BLaER1 treated with 17β-estradiol and CSF1 and Interleukin-3, amounts not matched to agents 10 nM and 100 nM (cell line): ENCODE data around the gene BEND3.

Experiments
- H3K27ac ChIP-seq, 11 experiments: shearing (Covaris generic); formaldehyde crosslinking; 2 replicates each; pipeline ENCODE4 v1.8.1; 2022
- H3K27me3 ChIP-seq, 11 experiments: shearing (Covaris generic); formaldehyde crosslinking; 2 replicates each; pipeline ENCODE4 v1.8.1; 2022
- H3K36me3 ChIP-seq, 11 experiments: shearing (Covaris generic); formaldehyde crosslinking; 2 replicates each; pipeline ENCODE4 v1.8.1; 2022
- H3K4me1 ChIP-seq, 10 experiments: shearing (Covaris generic); formaldehyde crosslinking; 2 replicates each; pipeline ENCODE4 v1.8.1; 2022
- H3K4me2 ChIP-seq, 11 experiments: shearing (Covaris generic); formaldehyde crosslinking; 2 replicates each; pipeline ENCODE4 v1.8.1; 2022
- H3K4me3 ChIP-seq, 10 experiments: shearing (Covaris generic); formaldehyde crosslinking; 2 replicates each; pipeline ENCODE4 v1.8.1; 2022
- H3K9ac ChIP-seq, 11 experiments: shearing (Covaris generic); formaldehyde crosslinking; 2 replicates each; pipeline ENCODE4 v1.8.1; 2022
- H3K9me3 ChIP-seq, 11 experiments: shearing (Covaris generic); formaldehyde crosslinking; replicated peaks in 1 of 11; 2 replicates each; pipeline ENCODE4 v1.8.1; 2022
- H4K20me1 ChIP-seq, 11 experiments: shearing (Covaris generic); formaldehyde crosslinking; 2 replicates each; pipeline ENCODE4 v1.8.1; 2022
- Cebpa-rat ChIP-seq, 11 experiments: shearing (Covaris generic); IDR thresholded peaks; 2 replicates each; pipeline ENCODE4 v1.8.1; 2022

BEND3 gene

DNA sequence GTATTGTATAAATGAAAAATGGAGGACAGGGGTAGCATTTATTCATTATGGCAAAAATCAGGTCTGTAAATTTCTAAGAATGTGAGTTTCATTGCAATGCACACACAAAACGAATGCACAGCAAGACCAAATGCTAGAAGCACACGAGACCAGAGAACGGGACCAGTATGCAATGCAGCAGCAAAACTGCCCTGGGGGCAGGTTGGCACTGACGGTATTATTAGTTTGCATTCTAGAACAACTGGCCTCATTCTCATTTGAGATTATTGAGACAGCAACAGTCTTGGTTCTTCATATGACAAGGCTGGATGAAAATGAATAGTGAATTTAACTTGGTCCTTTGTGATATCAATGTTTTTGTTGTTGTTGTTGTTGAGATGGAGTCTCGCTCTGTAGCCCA, 96.3 kb downstream of the BEND3 start:
- no peak overlapping the region for H3K4me3 ChIP-seq
- H3K4me2 ChIP-seq: no peak overlapping the region
- peaks cover 0 to 10% (median 7%) of the 10 kb centered on the region in 10 experiments; a peak in 11 of 20 replicates for H3K4me1 ChIP-seq
- no peak overlapping the region for H3K9ac ChIP-seq
- H4K20me1 ChIP-seq: no peaks in the 10 kb centered on the region
- no peak for TF ChIP-seq Cebpa-rat (IDR thresholded peaks at IDR 0.05)
- no peak overlapping the region for H3K27ac ChIP-seq
- H3K27me3 ChIP-seq: no peaks in the 10 kb centered on the region
- H3K9me3 ChIP-seq: no peaks in the 10 kb centered on the region
- H3K36me3 ChIP-seq: no peaks in the 10 kb centered on the region
